Fibroblast of skin of left biceps (primary cell): ENCODE measurements around the gene MVB12B.

Experiments
- DNase-seq, 2 experiments: peaks; one replicate each; pipeline ENCODE4 v3.0.0-alpha.2; 2013; ENCODE audit warnings: low read depth in 2 of 2

The MVB12B gene

DNA sequence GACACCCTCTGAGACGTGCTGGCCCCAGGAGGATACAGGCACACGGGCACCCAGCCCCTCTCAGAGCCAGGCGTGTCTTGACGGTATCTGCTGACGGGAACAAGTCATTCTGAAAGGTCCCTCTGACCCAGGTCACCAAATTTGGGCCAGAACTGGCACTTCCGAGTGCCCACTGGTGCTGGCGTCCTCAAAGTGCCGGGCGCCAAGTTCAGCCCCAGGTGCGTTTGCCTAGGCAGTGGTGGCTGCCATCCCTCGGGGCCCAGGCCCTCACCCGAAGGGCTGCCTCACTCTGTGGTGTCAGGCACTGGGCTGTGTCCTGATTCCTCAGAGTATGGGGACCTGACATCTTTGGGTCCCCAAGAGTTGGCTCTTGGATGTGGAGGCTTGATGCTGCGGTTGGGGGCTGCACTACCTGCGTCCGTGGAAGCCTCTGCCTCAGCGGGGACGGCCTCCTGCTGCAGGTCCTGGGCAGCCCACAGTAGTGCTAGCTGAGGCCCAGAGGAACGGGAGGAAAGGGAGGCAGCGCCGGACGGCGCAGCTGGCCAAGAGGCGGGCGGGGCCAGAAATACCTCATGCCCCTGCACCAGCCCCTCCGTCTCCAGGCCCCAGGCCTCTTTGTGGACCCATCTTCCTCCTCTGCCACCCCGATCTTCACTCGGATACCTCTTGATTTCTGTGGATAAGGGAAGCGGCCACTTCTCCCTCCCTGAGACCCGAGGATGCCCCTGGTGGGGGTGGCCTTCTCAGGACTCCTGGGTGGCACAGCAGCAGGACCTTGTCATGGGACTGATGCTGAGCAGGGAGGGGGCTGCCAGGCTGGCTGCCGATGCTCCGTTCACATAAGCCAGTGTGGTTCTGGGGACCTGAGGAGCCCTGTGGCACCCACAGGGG lies 177.7 kb downstream of the MVB12B start:
- DNase-seq, result no peak

DNA sequence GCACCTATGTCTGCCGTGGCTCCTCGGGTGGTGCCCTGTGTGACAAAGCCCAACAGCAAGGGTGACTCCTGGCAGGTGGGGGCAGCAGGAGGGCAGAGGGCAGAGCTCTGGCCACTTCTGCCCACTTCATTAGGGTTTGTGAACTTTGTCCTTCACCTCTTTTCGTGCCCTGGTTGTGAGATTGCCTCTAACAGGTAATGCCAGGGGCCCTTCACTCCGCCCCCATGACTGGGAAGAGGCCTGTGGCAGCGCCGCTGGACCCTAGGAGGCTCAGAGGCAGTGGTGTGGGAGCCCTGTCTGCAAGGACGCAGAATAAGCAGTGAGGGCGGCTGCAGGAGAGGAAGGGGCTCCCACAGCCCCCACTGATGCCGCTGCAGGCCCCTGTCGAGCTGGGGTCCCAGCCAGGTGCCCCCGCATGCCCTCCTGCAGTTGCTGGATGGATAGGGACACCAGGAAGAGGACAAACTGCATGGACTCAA lies 178.4 kb downstream of the MVB12B start:
- DNase-seq, result no peak

DNA sequence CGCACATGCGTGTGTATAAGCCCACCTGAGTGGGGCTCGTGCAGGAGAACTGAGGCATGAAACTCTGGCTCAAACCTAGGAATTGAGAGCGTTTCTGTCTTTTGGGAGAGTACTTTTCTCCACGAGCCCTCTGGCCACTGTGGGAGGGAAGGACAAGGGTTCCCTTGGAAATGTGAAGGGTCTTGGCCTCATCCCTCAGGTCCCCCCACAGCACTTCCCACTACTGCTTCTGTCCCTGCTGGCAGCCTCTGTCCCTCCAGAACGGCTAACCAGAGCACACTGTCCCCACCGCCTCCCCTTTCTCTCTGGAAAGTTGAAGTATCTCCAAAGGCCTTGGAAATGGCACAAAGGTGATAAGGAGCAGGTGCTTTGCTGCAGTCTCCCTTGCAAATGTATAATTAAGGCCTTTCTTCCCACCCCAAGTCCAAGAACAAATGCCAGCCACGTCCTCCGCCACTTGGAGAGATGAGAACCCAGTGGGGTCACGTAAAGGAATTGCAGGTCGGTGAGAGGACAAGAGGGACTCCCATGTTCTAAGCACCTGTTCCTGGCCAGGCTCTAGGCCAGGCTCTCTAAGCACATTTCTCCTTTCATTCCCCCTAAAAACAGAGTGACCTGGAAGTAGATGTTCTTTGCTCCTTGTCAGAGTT lies 179.2 kb downstream of the MVB12B start:
- no peak for DNase-seq

DNA sequence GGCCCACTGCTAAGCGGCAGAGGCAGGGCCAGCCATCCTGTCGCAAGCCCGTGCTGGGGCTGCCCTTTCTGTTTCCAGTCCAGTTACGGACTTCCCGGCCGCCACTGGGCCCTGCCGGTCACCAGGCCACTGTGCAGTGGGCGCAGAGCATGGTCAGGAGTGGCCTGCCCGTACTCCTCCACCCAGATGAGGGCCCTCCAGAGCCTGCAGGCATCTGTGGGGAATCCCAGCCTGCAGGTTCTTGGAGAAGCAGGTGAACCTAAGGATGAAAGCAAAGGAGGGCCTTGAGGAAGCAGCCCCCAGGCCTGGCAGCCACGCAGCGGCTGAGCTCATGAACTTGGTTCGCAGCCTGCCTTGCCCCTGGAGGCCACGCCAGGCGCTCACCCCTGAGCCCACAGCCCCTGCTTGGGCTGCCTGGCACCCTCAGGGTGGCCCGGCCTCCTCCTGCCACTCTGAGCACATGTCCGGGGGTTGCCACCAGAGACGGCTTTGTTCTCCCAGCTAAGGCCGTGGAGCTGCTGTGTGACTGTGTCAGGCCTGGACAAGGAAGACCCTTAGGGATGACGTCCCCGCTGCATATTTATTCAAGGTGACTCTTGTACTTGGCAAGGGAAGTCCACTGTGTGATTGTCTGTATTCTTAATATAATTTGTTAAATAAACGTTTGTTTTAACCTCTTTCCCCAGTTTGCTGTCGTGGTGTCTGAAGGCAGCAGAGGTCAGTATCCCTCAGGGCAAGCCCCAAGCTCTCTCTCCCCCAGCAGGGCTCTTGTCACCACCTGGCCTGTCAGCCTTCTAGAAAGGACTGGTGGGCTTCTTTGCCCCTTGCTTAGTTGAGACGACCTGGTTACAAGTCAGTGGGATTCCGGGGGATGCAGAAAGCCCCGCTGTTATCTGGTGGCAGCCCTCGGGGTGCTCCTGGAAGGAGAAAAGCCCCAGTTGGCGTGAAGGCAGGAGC lies 180.0 kb downstream of the MVB12B start:
- no peak for DNase-seq

DNA sequence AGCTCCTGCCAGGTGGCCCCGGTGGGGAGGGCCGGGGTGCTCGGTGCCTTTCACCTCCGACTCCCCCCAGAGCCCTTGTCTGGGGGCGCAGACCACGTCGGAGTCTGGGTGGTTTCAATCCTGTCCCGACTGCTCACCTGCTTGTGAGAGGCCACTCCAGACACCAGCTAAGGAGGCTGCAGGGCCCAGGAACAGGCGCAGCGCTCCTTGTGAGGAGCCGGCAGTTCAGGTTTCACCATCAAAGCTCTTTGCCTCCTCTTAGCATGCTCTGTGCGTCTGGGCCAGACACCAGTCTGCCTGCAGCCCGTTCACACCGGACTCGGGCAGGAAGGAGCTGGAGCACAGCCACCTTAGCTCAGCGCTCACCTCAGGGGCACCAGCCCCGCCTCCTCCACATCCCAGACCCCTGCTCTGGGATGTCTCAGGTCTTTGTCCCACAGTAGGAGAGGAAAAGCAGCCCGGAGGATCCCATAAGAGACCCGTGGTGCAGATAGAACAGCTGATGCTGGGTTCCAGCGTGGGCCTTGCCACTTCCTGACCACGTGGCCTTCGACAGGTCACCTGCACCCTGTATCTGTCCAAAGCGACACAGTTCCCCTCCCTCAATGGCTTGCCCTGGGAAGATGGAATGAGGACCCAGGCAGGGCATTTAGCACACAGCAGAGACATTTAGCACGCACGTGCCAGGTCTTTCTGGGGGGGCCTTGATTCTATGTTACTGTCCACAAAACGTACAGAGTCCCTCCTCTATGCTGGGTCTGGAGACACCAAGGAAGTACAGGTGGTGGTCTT lies 180.9 kb downstream of the MVB12B start:
- DNase-seq, result no peak

DNA sequence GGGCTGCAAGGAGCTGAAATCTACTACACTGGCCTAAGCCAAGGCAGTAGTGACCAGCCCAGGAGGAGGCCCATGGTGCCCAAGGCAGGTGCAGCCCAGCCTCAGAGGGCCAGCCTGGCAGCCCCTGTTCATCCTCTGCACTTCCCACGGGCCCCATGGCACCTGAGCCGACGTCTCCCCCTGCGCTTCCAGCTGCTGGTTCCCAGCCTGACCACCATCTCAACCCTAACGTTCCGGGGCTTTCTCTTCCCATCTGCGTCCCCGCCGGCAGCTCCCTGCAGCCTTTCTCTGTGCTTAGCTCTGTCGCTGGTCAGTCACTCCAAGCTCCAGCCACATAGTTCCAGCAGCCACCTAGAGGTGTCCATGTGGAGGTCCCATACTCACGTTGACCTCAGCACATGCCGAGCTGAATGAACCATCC lies 181.6 kb downstream of the MVB12B start:
- no peak for DNase-seq

DNA sequence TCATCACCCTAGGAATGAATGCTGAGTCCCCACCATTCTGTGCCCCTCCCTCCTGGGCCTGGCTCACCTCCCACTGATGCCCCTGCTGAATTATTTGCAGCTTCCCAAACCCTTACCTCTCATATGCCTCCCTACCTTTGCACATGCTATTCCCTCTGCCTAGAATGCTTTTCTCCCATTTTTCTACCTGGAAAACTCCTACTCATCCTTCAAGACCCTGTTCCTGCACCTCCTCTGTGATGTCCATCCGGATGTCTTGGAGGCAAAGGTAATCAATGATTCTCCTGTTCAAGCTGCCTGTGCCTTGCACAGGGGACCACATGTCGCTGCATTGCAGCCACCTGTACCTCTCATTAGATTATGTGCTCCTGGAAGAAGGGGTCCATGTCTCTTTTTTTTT lies 182.3 kb downstream of the MVB12B start:
- DNase-seq, result no peak

DNA sequence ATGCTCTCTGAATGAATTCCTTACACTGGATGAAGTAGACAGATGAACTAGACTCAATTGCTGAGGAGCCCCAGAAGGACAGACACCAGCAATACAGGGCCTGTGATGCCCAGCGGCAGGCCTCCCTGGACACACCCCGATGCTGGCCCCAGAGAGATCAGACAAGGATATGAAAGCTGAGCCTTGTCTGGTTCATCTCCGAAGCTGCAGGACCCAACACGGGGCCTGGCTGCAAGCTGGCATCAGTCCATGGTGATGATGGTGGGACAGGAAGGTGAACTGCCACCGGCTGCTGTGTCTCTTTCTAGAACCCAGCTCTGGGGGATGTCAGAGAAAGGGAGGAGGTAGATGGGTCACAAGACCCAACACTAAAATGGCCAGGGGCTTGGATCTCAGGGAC lies 183.1 kb downstream of the MVB12B start:
- DNase-seq, result no peak

DNA sequence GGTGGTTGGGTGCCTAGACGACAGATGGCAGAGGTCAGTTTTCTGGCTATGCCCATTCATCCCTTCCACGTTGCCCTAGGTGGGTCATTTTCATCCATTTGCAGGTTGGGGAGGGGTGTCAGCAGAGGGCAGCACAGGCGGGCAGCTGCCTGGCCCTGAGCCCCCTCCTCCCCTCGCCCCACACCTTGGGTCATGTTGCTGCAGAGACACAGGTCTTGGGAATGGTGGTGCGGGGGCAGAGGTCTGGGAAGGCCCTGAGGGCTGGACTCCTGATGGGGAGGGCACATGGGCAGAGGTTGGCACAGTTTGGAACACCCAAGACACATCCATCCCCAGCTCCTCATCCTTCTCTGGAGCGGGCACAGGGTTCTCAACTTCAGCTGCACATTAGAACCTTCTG lies 183.9 kb downstream of the MVB12B start:
- DNase-seq, result no peak

DNA sequence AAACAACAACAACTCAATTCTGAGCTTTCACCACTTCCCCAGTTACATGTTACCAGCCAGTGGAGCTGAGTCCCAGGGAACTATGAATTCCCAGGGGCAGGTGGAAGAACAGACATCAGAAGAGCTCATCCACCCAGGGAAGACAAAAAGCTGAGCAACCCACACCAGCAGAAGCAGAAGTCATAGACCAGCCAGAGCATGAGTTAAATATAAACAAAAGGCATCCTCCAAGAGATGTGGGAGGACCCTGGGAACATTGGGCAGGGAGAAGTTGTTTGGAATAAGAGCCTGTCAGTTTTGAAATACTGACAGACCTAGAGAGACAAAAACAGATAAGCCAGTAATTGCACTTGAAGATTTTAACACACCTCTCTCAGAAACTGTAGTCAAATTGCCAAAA lies 184.8 kb downstream of the MVB12B start:
- no peak for DNase-seq

DNA sequence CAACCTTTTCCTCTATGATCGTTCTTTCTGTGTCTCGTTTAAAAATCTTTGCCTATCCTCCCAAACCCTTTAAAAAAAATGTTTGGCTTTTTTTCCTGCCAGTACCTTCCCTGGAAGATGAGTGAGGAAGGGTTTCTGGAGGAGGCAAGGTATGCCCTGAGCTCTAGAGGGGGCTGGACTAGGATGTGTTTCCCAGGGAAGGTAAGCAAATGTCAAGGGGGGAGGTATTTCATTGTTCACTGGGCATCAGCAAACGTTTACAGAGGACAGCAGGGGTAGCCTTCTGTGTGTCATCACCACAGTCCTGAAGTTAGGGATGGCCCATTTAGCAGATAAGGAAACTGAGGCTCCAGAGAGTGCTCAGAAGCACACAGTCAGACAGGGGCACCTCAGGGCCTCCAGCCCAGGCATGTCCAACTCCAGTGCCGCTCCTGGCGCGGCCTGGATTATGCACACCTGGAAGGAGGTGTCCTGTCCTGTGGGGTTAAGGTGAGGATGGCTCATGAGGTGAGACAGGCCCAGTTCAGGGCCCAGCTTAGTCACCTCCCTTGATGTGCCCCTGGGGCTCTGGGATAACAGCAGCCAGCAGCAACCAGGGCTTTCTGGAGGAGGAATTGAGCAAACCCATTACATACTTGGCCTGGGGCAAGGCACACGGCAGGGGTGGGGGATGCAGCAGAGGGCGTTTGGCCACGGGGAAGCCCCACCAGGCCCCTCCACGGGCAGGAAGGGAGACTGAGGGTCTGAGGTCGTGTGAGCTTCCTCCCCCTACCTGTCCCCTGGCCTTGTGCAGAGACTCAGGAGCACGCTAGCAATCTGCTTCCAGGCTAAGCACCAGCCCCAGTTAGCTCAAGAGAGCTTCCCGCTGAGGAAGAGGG lies 186.8 kb downstream of the MVB12B start:
- DNase-seq, result no peak

DNA sequence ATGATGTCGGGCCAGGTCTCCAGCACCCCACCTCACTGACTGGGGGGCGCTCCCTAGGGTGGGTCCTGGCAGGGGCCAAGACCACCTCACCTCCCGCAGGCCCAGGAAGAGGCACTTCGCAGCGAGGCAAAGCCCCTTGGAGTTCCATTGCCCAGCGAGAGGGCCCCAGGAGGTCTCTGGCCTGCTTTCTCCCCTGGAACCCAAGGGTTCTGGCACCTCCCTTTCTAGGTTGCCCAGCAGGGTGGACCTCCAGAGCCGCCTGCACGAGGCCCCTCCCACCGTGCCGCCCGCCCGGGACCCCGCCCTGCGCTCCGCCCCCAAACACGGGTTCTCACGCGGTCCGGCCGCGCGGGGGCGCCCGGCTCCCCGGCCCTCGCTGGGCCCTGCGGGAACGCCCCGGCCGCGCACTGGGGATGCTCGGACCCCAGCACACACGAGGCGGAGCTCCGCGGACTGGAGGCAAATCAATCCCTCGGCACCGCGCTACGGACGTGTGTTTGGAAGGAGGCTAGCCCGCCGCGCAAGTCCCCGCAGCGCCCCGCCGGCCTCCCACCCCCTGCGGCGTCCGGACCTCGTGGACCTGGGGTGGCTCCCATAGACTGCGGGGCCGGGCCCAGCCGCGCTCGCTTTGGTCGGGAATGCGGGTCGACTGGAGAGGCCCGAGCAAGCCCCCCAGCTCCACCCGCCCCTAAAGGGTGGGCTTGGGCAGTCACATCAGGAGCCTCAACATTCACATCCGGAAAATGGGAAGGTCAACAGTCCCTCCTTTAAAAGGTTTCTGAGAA lies 187.6 kb downstream of the MVB12B start:
- peak in 1 of 2 experiments; percentile 12 for DNase-seq

DNA sequence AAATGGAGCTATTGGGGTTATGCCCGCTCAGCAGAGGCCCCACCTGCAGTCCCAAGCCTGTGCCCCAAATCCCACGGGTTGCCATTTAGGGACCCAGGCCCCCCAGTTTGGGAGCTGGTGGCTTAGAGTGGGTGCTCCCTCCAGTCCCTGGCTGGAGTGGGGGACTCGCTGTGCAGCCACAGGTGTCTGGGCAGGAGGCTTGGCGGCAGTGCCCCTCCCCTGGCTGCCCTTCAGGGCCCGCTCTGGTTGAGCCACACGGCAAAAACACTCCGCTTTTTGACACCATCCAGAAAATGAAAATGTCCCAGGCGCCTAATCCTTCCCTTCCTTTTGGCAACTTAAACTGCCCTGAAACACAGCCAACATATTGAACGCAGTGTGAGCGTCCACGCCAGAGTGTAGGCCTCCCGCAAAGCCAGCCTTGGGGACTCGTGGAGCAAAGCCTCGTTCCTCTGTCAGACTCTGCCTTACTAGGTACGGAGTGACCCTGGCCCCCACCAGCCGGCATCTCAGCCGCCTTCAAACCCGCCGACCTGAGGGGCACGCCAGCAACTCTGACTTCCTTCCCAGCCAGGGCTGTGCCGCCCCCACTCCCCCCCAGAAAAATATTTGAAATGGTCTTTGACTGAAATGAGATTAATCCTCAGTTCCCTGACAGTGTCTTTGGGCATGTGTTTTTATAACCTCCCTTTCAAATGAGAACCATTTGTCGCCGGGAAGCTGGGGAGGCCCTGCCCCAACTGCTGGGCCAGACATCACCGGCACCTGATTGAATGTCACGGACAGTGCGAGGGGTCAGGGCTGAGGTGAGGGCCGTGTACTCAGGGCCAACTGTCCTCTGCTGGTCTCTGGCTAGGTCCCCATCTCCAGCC lies 188.6 kb downstream of the MVB12B start:
- DNase-seq, result no peak

DNA sequence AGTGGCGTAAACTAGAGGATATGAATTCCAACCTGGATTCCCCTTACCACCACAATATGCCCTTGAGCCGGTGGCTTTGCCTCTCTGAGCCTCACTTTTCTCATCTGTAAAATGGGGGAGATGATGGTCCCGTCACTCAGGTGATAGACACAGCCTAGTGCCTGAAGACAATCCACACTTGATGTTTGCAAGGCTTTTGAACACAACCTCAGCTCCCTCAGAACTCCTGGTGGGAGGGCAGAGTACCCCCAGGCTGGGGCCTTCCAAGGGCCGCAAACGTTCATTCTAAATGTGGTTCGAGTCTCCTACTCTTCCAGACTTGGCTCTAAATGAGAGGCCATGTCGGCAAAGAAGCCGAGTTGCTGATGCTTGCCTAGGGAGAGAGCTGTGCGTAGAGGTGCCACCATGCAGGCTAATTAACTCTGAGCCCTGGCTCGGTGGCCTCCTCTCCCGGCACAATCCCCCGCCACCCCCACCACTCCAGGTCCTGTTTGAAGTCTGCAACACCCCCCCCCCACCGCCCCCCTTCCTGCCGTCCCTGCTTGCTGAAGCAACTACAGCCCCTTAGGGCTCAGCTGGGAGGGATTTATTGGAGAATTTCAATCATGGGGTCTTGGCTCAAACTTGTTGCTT lies 189.4 kb downstream of the MVB12B start:
- no peak for DNase-seq

DNA sequence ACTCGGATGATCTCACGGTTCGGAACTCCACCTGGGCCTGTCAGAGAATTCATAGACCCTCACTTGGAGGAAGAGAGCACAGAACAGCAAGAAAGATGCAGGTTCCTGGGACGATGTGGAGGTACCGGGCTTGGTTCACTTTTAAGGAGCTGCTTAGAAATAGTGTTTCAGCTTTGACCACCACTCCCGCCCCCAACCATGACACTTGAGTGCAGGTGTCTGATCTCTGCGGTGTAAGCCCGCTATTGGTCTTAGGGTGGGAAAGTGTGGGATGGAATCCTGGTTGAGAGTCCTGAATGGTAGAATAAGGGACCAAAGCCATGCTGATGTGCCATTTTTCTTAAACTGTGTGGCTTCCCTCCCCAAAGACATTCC lies 189.9 kb downstream of the MVB12B start:
- DNase-seq, result no peak

DNA sequence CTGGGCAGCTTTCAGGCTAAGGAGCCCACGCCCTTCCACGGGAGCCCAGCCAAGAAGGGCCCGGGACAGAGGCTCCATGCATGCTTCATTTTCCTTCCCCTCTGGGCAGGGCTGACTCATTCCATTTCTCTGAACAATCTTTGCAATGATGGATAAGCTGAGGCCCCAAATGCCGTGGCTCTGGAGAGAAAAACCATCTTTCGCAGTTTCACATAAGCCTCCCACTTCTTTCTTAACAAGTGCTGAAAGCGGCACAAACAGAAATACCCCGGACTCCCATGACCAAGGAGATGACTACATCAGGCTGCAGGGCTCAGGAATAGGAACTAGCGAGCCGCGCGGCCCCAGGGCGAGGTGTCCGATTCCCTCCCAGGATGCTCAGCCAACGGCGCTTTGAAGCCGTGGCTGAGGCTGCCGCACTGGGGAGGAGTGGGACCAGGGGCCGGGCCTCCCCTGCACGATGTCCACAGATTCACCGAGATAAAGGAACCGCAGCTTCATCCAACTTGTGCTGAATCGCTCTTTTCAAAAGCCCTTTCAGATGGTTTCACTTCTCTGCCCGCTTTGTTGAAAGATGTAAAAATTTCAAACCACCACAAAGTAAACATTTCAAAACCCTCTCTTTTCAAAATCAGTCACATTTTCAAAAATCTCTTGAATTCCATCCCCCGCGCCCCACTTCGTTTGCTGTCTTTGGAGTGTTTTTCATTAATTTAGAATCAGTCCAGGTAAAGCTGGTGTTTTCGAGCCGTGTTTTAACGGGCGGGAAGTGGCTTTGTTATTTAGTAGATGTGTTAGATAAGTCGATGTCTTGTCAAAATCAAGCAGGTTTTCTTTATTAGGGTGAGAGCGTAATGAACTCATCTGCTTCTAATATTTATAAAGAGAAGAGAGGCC lies 190.6 kb downstream of the MVB12B start:
- peak; percentile 60 to 62 for DNase-seq

DNA sequence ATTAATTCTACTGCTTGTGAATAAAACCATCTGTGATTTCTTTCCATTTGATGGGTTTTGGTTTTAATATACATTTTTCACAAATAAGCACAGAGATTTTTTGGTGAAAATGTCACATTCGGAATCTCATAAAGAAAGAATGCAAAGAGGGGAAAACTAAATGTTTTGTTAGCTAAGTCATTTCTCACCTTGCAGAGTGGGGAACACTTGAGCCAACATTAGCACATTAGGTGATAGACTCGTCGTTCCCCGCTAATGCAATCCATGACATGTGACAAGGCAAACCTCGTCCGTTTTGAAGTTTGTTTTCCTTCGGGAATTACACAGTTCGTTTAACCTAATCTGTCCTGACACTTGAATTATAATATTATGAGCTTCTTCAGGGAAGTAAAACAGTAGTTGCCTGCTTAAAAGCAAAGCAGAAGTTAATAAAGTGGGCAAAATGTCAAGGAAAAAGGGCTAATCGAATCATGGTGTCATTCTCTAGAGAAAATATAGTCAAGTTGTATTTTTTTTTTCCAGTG lies 191.3 kb downstream of the MVB12B start:
- peak; percentile 43 to 44 for DNase-seq
